HCT116 (cell line): ENCODE data around the gene CUL9.

Experiments used
- CEBPB ChIP-seq: IDR thresholded peaks from 2 replicates; pipeline ENCODE4 v1.6.1; 2012; ENCODE audit warnings: low read depth
- CTCF ChIP-seq, 3 experiments: fragments of 200-600 bp in 1 of 3; sonication (generic) in 1 of 3; IDR thresholded peaks in 2 of 3; conservative IDR thresholded peaks in 1 of 3; 2 replicates each; pipeline ENCODE4 v1.5.1; 2012 to 2017; ENCODE audit warnings: low read depth in 2 of 3, low read length in 2 of 3, antibody characterized with exemption in 1 of 3, borderline replicate concordance in 1 of 3, control low read depth in 1 of 3, mild to moderate bottlenecking in 1 of 3, mixed read lengths in 1 of 3, mixed run types in 1 of 3, moderate library complexity in 1 of 3; ENCODE audit not compliant: insufficient read depth in 1 of 3
- POLR2A ChIP-seq: IDR thresholded peaks from 2 replicates; pipeline ENCODE4 v1.7.0; 2011; ENCODE audit warnings: borderline replicate concordance; ENCODE audit not compliant: insufficient read depth, insufficient read length; ENCODE audit errors: extremely low read depth
- POLR2AphosphoS5 ChIP-seq: IDR thresholded peaks from 2 replicates; pipeline ENCODE4 v1.6.1; 2011; ENCODE audit warnings: mild to moderate bottlenecking, low read depth, low read length, moderate library complexity
- RAD21 ChIP-seq: IDR thresholded peaks from 2 replicates; pipeline ENCODE4 v1.6.1; 2012; ENCODE audit warnings: low read depth, mild to moderate bottlenecking
- SIN3A ChIP-seq: IDR thresholded peaks from 2 replicates; pipeline ENCODE4 v1.6.1; 2012; ENCODE audit warnings: low read depth
- TCF7L2 ChIP-seq: IDR thresholded peaks from 2 replicates; pipeline ENCODE4 v1.7.0; 2011; ENCODE audit warnings: borderline replicate concordance, inconsistent platforms; ENCODE audit not compliant: insufficient read depth, insufficient read length; ENCODE audit errors: extremely low read depth
- YY1 ChIP-seq: IDR thresholded peaks from 2 replicates; pipeline ENCODE4 v1.6.1; 2011; ENCODE audit warnings: low read length, low read depth, moderate library complexity, mild to moderate bottlenecking; ENCODE audit not compliant: insufficient replicate concordance; ENCODE audit errors: extremely low read depth
- TF ChIP-seq, protein P1 (sequence below): IDR thresholded peaks from 2 replicates; pipeline ENCODE4 v1.6.1; 2012; ENCODE audit warnings: low read depth

DNA sequence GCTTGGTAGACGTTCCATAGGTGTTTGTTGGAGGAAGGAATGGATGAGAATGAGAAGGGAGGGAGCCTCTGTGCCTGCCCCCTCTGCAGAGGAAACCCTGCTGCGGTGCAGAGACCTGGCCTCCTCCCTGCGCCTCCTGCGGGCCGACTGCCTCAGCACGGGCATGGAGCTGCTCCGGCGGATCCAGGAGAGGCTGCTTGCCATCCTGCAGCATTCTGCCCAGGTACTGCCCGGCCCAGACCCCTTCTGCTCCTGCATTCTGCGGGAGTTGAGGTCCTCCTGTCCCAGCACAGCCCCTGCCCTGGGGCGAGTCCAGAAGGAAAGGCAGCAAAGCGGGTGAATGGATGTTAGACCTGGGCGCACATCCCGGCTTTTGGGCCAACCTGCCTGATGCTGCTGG, 41.2 kb downstream of the CUL9 start:
- TF ChIP-seq SIN3A (no peak), CTCF (IDR thresholded peaks at IDR 0.05 in 2 of 3, conservative IDR thresholded peaks at IDR 0.05 in 1 of 3; ENCODE audit: borderline replicate concordance in 1 of 3, insufficient read depth in 1 of 3, low read depth in 2 of 3, low read length in 2 of 3) (no peak), RAD21 (no peak), POLR2AphosphoS5 (no peak), TCF7L2 (no peak), YY1 (no peak), POLR2A (no peak), CEBPB (no peak)
- TF ChIP-seq, protein P1, sequence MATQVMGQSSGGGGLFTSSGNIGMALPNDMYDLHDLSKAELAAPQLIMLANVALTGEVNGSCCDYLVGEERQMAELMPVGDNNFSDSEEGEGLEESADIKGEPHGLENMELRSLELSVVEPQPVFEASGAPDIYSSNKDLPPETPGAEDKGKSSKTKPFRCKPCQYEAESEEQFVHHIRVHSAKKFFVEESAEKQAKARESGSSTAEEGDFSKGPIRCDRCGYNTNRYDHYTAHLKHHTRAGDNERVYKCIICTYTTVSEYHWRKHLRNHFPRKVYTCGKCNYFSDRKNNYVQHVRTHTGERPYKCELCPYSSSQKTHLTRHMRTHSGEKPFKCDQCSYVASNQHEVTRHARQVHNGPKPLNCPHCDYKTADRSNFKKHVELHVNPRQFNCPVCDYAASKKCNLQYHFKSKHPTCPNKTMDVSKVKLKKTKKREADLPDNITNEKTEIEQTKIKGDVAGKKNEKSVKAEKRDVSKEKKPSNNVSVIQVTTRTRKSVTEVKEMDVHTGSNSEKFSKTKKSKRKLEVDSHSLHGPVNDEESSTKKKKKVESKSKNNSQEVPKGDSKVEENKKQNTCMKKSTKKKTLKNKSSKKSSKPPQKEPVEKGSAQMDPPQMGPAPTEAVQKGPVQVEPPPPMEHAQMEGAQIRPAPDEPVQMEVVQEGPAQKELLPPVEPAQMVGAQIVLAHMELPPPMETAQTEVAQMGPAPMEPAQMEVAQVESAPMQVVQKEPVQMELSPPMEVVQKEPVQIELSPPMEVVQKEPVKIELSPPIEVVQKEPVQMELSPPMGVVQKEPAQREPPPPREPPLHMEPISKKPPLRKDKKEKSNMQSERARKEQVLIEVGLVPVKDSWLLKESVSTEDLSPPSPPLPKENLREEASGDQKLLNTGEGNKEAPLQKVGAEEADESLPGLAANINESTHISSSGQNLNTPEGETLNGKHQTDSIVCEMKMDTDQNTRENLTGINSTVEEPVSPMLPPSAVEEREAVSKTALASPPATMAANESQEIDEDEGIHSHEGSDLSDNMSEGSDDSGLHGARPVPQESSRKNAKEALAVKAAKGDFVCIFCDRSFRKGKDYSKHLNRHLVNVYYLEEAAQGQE: no peak
